ENCODE data around the gene COG3. TPM values are rescaled to one million over a fixed set of nuclear protein-coding genes. Genes with fewer than 3 reads are reported as not detected.

The COG3 gene
- total and polyA plus RNA-seq, 2 of the 13 experiments (the other 11 are each of a cell fraction or from before 2014, with no cell fraction given), result 37.8 to 47.5 TPM

DNA sequence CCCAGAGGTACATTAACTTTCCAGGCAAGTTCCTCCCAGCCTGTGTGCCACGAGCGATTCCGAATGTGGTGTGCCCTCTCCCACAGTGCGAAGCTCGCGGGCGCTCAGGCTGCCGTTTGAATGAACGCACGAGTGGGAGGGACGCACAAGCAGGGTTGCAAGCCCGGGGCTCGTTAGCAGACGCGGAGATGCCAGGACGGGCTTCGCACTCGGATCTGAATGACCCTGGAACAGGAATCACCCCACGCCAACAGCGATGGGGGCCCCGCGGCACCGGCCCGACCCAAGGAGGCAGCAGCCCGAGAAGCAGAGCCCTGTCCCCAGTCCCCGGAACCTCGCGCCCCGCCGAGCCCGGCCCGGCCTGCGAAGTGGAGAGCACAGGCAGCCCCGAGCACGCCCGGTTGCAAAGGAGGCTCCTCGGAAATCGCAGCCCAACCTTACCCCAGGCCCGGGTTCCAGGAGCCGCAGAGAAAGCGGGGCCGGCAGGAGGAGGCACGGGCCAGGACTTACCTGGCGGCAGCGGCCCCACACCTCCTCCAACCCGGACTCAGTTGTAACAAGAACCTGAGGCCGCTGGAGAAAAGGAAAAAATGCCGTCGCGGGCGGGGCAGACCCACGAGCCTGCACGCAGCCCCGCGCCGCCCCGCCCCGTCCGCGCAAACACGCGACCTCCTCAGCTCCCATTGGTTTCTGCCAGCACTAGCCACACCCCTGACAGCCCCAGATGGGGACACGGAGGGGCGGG lies 46.8 kb upstream of the COG3 start, which contains the start of gene SLC25A30 (continued):
- TF ChIP-seq, protein P1, sequence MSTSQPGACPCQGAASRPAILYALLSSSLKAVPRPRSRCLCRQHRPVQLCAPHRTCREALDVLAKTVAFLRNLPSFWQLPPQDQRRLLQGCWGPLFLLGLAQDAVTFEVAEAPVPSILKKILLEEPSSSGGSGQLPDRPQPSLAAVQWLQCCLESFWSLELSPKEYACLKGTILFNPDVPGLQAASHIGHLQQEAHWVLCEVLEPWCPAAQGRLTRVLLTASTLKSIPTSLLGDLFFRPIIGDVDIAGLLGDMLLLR (CRISPR knock-in tag; IDR thresholded peaks at IDR 0.05), result peak; percentile 46; the same call in 1 of the 2 replicates
- no peak for TF ChIP-seq ZSCAN30 (CRISPR knock-in tag; IDR thresholded peaks at IDR 0.05)
- TF ChIP-seq, protein P2, sequence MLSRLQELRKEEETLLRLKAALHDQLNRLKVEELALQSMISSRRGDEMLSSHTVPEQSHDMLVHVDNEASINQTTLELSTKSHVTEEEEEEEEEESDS (CRISPR knock-in tag; IDR thresholded peaks at IDR 0.05; ENCODE audit: borderline replicate concordance), result no peak
- peak; percentile 60; the same call in 1 of the 3 replicates for TF ChIP-seq MXI1 (IDR thresholded peaks at IDR 0.05; ENCODE audit: borderline replicate concordance, low read depth, low read length)
- TF ChIP-seq RFX5 (IDR thresholded peaks at IDR 0.05; ENCODE audit: low read depth, low read length), result no peak
- TF ChIP-seq TEAD2 (CRISPR knock-in tag; IDR thresholded peaks at IDR 0.05), result no peak
- TF ChIP-seq ZNF766 (CRISPR knock-in tag; IDR thresholded peaks at IDR 0.05; ENCODE audit: borderline replicate concordance), result peak; percentile 89; the same call in 1 of the 2 replicates
- TF ChIP-seq MIER2 (CRISPR knock-in tag; IDR thresholded peaks at IDR 0.05), result peak; percentile 9; the same call in 1 of the 2 replicates
- TF ChIP-seq ZSCAN9 (CRISPR knock-in tag; IDR thresholded peaks at IDR 0.05; ENCODE audit: borderline replicate concordance), result peak; percentile 50; the same call in 1 of the 2 replicates
- no peak for TF ChIP-seq FOXJ3 (CRISPR knock-in tag; IDR thresholded peaks at IDR 0.05; ENCODE audit: borderline replicate concordance)
- no peak for TF ChIP-seq GTF2F1 (IDR thresholded peaks at IDR 0.05; ENCODE audit: low read length)
- no peak for TF ChIP-seq ARNT (IDR thresholded peaks at IDR 0.05)
- TF ChIP-seq KLF13 (CRISPR knock-in tag; IDR thresholded peaks at IDR 0.05), result no peak
- 0 out of 2 replicates have a peak, but pooled peaks have one; percentile 58 for TF ChIP-seq ZBTB3 (CRISPR knock-in tag; IDR thresholded peaks at IDR 0.05; ENCODE audit: borderline replicate concordance, low read depth)
- TF ChIP-seq ZFAT (CRISPR knock-in tag; conservative IDR thresholded peaks at IDR 0.05), result 0 out of 2 replicates have a peak, but pooled peaks have one; percentile 66
- TF ChIP-seq AGO1 (IDR thresholded peaks at IDR 0.05; ENCODE audit: low read depth, low read length, poor library complexity, severe bottlenecking), result no peak
- TF ChIP-seq ZNF180 (CRISPR knock-in tag; IDR thresholded peaks at IDR 0.05; ENCODE audit: borderline replicate concordance, low read depth), result no peak
- TF ChIP-seq CBX1 (IDR thresholded peaks at IDR 0.05; ENCODE audit: low read depth), result no peak
- TF ChIP-seq XBP1 (CRISPR knock-in tag; IDR thresholded peaks at IDR 0.05), result no peak
- peak; percentile 24; the same call in 1 of the 2 replicates for TF ChIP-seq ZNF558 (CRISPR knock-in tag; IDR thresholded peaks at IDR 0.05; ENCODE audit: borderline replicate concordance)
- TF ChIP-seq ZNF501 (CRISPR knock-in tag; IDR thresholded peaks at IDR 0.05), result peak; percentile 85
- no peak for TF ChIP-seq FOXO1 (CRISPR knock-in tag; IDR thresholded peaks at IDR 0.05)
- TF ChIP-seq, protein P3, sequence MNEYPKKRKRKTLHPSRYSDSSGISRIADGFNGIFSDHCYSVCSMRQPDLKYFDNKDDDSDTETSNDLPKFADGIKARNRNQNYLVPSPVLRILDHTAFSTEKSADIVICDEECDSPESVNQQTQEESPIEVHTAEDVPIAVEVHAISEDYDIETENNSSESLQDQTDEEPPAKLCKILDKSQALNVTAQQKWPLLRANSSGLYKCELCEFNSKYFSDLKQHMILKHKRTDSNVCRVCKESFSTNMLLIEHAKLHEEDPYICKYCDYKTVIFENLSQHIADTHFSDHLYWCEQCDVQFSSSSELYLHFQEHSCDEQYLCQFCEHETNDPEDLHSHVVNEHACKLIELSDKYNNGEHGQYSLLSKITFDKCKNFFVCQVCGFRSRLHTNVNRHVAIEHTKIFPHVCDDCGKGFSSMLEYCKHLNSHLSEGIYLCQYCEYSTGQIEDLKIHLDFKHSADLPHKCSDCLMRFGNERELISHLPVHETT (CRISPR knock-in tag; conservative IDR thresholded peaks at IDR 0.05), result no peak
- no peak for TF ChIP-seq MBD4 (IDR thresholded peaks at IDR 0.05; ENCODE audit: borderline replicate concordance, low read length)
- TF ChIP-seq ZNF598 (CRISPR knock-in tag; IDR thresholded peaks at IDR 0.05; ENCODE audit: borderline replicate concordance), result no peak
- no peak for TF ChIP-seq ZNF652 (CRISPR knock-in tag; IDR thresholded peaks at IDR 0.05; ENCODE audit: borderline replicate concordance, low read depth)
- TF ChIP-seq, protein P4, sequence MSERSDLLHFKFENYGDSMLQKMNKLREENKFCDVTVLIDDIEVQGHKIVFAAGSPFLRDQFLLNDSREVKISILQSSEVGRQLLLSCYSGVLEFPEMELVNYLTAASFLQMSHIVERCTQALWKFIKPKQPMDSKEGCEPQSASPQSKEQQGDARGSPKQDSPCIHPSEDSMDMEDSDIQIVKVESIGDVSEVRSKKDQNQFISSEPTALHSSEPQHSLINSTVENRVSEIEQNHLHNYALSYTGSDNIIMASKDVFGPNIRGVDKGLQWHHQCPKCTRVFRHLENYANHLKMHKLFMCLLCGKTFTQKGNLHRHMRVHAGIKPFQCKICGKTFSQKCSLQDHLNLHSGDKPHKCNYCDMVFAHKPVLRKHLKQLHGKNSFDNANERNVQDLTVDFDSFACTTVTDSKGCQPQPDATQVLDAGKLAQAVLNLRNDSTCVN (CRISPR knock-in tag; IDR thresholded peaks at IDR 0.05; ENCODE audit: borderline replicate concordance), result no peak
- TF ChIP-seq, protein P5, sequence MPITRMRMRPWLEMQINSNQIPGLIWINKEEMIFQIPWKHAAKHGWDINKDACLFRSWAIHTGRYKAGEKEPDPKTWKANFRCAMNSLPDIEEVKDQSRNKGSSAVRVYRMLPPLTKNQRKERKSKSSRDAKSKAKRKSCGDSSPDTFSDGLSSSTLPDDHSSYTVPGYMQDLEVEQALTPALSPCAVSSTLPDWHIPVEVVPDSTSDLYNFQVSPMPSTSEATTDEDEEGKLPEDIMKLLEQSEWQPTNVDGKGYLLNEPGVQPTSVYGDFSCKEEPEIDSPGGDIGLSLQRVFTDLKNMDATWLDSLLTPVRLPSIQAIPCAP (CRISPR knock-in tag; IDR thresholded peaks at IDR 0.05; ENCODE audit: low read depth), result no peak
